Spleen (tissue), 7 donors: ENCODE results near the gene GRP.

Experiments used
- POLR2A ChIP-seq, 3 donors: fragments of 450-650 bp; IDR thresholded peaks; one replicate each; pipeline ENCODE4 v1.5.1; 2017; ENCODE audit warnings: antibody characterized with exemption in 3 of 3, mild to moderate bottlenecking in 1 of 3
- TF ChIP-seq, protein P1 (sequence below), 11 experiments: fragments of 200-600 bp in 7 of 11; fragments of 450-650 bp in 4 of 11; sonication (generic) in 4 of 11; IDR thresholded peaks in 8 of 11; conservative IDR thresholded peaks in 3 of 11; 1 replicate in 7 of 11; 2 replicates in 4 of 11; pipeline versions ENCODE4 v1.4.0 to v1.8.0; 2016 to 2021; ENCODE audit warnings: antibody characterized with exemption in 11 of 11, inconsistent platforms in 4 of 11, mild to moderate bottlenecking in 1 of 11
- donor health status: DM: no; HTN: no; CAD: no; lungs with moderate emphysema.
- donor health status: DM: no; HTN: no; CAD: no.
- donor health status: DM: no; HTN: no; CAD: no.

DNA sequence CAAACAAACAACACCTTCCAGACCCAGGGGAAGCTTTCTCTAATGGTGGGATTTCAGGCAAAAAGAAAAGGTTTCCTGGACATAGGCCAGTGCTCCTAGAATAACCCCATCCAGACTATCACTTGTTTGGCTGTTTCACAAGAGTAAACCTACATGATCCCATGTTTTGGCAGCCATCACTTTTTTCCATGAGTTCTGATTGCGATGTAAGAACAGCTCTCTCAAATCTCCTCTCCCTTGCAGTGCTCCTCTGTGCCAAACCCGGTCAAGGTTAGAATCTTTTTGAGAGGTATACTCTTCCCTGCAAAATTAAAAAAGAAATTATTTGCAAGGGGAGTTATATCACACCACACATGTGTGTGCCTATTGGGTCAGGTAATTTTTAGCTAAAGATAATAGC is 11.9 kb downstream of the GRP start:
- TF ChIP-seq, protein P1, sequence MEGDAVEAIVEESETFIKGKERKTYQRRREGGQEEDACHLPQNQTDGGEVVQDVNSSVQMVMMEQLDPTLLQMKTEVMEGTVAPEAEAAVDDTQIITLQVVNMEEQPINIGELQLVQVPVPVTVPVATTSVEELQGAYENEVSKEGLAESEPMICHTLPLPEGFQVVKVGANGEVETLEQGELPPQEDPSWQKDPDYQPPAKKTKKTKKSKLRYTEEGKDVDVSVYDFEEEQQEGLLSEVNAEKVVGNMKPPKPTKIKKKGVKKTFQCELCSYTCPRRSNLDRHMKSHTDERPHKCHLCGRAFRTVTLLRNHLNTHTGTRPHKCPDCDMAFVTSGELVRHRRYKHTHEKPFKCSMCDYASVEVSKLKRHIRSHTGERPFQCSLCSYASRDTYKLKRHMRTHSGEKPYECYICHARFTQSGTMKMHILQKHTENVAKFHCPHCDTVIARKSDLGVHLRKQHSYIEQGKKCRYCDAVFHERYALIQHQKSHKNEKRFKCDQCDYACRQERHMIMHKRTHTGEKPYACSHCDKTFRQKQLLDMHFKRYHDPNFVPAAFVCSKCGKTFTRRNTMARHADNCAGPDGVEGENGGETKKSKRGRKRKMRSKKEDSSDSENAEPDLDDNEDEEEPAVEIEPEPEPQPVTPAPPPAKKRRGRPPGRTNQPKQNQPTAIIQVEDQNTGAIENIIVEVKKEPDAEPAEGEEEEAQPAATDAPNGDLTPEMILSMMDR (IDR thresholded peaks at IDR 0.05 in 8 of 11, conservative IDR thresholded peaks at IDR 0.05 in 3 of 11): no peak
- TF ChIP-seq POLR2A (IDR thresholded peaks at IDR 0.05): no peak
